ENCODE data around the gene TIMM9. TPM values are rescaled to one million over a fixed set of nuclear protein-coding genes. Genes with fewer than 3 reads are reported as not detected.

The TIMM9 gene
- total and polyA plus RNA-seq, 9 donors = 32.8 to 92.6 (median 48.0) TPM

GRCh38 chr14:58390830-58391229 is 36.5 kb downstream of the TIMM9 start:
- Histone ChIP-seq H3K4me3 (no peak overlapping the region), H3K36me3 (no peaks in the 10 kb centered on the region), H3K27me3 (no peaks in the 10 kb centered on the region), H3K9me3 (no peaks in the 10 kb centered on the region), H3K27ac (no peak overlapping the region), H3K4me1 (ENCODE audit: insufficient read depth) (no peaks in the 10 kb centered on the region)
- no peak for TF ChIP-seq CTCF (IDR thresholded peaks at IDR 0.05)
- no peak for TF ChIP-seq POLR2A (IDR thresholded peaks at IDR 0.05)
- no peak for TF ChIP-seq EP300 (IDR thresholded peaks at IDR 0.05)
- intact Hi-C loops (cut with DNase I) = no loop called here
- 75 to 89% (median 77%) methylated on average over 2 of the region's 2 CpGs for WGBS, 3 donors
- DNase-seq = no peak

DNA sequence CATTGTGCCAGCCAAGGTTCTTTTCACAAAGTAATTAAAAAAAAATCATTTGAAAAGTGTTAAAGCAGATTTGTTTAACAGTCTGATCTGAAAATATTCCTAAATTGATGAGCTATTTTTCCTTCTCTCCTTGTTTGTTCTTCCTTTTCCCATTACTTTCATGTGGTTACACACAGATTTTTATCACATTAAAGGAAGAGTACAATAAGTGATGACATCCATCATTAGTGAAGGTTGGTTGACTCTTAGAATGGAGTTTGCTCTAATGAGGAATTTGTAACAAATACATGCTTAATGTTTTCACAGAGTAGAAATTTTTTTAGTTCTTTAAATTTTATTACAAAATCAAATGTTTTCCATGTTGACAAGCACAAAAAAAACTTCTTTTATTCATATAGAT is 50.5 kb downstream of the TIMM9 start:
- no peak overlapping the region for H3K27ac ChIP-seq
- no peaks in the 10 kb centered on the region for H3K36me3 ChIP-seq
- DNase-seq = no peak
- H3K9me3 ChIP-seq = no peaks in the 10 kb centered on the region
- no peaks in the 10 kb centered on the region for H3K4me1 ChIP-seq (ENCODE audit: insufficient read depth)
- H3K27me3 ChIP-seq = no peaks in the 10 kb centered on the region
- no peak for TF ChIP-seq POLR2A (IDR thresholded peaks at IDR 0.05)
- TF ChIP-seq CTCF (IDR thresholded peaks at IDR 0.05) = no peak
- TF ChIP-seq EP300 (IDR thresholded peaks at IDR 0.05) = no peak
- H3K4me3 ChIP-seq = no peak overlapping the region
- intact Hi-C loops (cut with DNase I) = no loop called here

- no peak for DNase-seq
- Histone ChIP-seq H3K9me3 (no peaks in the 10 kb centered on the region), H3K27me3 (no peaks in the 10 kb centered on the region), H3K27ac (no peak overlapping the region), H3K4me1 (ENCODE audit: insufficient read depth) (no peaks in the 10 kb centered on the region), H3K4me3 (no peak overlapping the region), H3K36me3 (no peaks in the 10 kb centered on the region)
- TF ChIP-seq POLR2A (IDR thresholded peaks at IDR 0.05) (no peak), EP300 (IDR thresholded peaks at IDR 0.05) (no peak), CTCF (IDR thresholded peaks at IDR 0.05) (no peak)
- intact Hi-C loops (cut with DNase I) = no loop called here
- WGBS, 3 donors = 90 to 93% (median 92%) methylated on average over 1 of the region's 1 CpG
Observed at GRCh38 chr14:58368956-58369355, 58.4 kb downstream of the TIMM9 start.

- Histone ChIP-seq H3K4me1 (ENCODE audit: insufficient read depth) (no peaks in the 10 kb centered on the region), H3K4me3 (no peak overlapping the region), H3K36me3 (no peaks in the 10 kb centered on the region), H3K9me3 (no peaks in the 10 kb centered on the region), H3K27me3 (no peaks in the 10 kb centered on the region), H3K27ac (no peak overlapping the region)
- TF ChIP-seq CTCF (IDR thresholded peaks at IDR 0.05) (no peak), EP300 (IDR thresholded peaks at IDR 0.05) (no peak)
- no peak for DNase-seq
- intact Hi-C loops (cut with DNase I) = no loop called here
- WGBS, 3 donors = 71 to 75% (median 73%) methylated on average over 3 of the region's 3 CpGs
Observed at GRCh38 chr14:58367296-58367695, 60.0 kb downstream of the TIMM9 start.

DNA sequence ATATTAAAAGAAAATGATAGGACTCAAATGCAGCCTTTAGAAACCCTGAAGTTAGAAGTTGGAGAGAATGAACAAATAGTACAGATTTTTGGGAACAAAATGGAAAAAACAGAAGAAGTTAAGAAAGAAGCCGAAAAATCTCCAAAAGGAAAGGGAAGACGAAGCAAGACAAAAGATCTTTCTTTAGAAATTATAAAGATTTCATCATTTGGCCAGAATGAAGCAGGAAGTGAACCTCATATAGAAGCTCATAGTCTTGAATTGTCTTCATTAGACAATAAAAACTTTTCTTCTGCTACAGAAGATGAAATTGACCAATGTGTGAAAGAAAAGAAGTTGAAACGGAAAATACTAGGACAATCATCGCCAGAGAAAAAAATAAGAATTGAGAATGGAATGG is 63.0 kb downstream of the TIMM9 start:
- 92 to 95% (median 95%) methylated on average over 4 of the region's 4 CpGs for WGBS, 3 donors
- Histone ChIP-seq H3K27me3 (no peaks in the 10 kb centered on the region), H3K27ac (no peak overlapping the region), H3K9me3 (no peaks in the 10 kb centered on the region), H3K36me3 (no peaks in the 10 kb centered on the region), H3K4me3 (no peak overlapping the region), H3K4me1 (ENCODE audit: insufficient read depth) (no peaks in the 10 kb centered on the region)
- TF ChIP-seq POLR2A (IDR thresholded peaks at IDR 0.05) = no peak
- DNase-seq = no peak
- intact Hi-C loops (cut with DNase I) = no loop called here
